NCI-H1417 treated with DMSO at 0.1 percent for 48 hours (cell line): ENCODE data around the gene CCDC81.
"Not testable (repeated sequence)": the region's sequence is repeated elsewhere in the genome, so short reads cannot be mapped to it uniquely, and the experiment has no call there.

Experiments used
- DNase-seq: peaks from one replicate; lab custom pipeline; 2025; lab: John Stamatoyannopoulos, UW

CCDC81 gene

GRCh38 chr11:86388198-86388597 is 13.5 kb downstream of the CCDC81 start:
- no peak for DNase-seq

- DNase-seq: no peak
Observed at GRCh38 chr11:86390487-86390886, 15.8 kb downstream of the CCDC81 start.

DNA sequence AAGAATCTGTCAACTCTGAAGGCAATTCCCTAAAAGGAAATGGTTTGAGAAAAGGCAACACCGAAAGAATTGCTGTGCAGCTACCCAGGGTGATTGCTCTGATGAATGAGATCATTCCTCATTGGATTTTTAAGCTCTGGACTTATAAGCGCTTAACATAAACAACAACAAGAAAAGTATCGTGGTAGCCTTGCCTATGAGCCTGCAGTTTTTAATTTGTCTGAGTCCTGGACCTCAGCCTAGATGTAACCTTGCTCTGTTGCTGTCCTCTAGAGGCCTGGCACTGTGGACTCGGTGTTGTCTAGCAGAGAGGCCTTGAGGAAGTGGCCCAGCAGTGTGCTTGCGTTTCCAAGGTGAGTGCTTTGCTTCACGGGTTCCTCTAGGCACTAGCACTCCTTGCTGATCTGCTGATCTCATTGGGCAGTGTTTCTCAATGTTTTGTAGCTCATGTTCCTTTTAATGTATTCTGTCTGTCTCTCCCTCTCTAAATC is 20.4 kb downstream of the CCDC81 start:
- no peak for DNase-seq

GRCh38 chr11:86396396-86396795 is 21.7 kb downstream of the CCDC81 start:
- no peak for DNase-seq

GRCh38 chr11:86397351-86397750 is 22.7 kb downstream of the CCDC81 start:
- no peak for DNase-seq

DNA sequence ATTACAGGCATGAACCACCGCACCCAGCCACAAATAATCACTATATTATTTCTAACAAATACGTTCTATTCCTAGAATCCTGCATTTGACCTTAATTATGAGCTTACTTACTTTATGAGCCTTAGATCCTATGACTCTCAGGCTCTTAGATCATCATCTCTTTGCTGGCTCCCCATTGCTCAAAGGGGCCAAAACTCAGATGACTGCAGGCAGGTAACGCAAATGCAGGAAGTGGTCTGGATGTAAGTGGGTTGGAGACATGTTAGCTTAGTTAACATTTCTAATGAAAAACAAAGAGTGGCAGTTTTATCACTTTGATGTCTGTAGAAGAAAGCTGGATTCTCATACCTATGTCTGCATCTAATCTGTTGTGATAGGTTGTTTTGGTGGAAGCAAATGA is 23.4 kb downstream of the CCDC81 start:
- no peak for DNase-seq

DNA sequence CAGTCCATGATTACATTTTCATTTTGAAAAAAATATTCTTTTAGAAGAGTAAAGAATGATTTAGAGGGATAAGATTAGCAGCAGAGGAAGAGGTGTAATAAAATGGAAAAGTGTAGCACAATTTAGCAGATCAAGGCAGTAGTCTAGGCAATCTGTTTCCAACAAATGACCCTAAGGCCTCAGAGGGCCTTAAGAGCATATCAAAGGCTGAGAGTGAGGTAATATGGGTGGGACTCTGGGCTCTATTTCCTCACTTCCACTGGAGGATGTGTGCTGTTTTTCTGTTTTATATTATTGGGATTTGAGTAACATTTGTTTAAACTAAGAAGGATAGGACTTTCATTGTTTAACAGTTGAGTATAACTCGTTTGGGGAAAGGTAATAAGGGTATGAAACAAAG is 28.8 kb downstream of the CCDC81 start:
- no peak for DNase-seq

DNA sequence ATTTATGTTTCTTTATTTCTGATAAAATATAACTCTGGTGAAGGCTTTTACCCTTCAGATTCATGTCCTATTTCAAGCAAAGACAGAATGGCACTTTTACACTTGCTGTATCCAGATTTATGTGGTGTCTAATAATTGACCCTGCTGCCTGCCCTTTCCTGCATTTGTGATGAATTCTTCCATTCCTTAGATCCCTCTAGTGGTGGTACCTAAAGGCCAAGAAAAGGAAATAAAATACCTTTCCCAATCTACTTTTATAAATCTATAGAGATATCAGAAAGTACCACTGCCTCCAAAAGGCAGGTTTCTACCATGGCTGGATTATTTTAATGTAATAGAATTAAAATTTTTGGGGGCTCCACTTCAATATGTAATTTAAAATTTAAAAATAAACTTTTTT is 34.2 kb downstream of the CCDC81 start:
- no peak for DNase-seq

DNA sequence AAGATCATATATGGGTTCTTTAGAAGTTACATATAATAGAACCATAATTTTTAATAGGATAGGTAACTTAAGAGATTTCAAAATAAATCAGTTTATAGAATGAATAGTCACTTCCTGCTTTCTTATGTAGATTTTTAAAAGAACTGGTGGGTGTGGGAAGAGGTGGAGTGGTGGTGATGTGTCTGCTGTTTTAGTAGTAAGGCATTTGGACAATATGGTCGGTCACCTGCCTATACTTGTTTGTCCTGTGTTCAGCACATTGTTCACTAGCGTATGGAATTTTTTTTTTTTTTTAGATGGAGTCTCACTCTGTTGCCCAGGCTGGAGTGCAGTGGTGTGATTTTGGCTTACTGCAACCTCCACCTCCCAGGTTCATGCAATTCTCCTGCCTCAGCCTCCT is 39.3 kb downstream of the CCDC81 start:
- no peak for DNase-seq

DNA sequence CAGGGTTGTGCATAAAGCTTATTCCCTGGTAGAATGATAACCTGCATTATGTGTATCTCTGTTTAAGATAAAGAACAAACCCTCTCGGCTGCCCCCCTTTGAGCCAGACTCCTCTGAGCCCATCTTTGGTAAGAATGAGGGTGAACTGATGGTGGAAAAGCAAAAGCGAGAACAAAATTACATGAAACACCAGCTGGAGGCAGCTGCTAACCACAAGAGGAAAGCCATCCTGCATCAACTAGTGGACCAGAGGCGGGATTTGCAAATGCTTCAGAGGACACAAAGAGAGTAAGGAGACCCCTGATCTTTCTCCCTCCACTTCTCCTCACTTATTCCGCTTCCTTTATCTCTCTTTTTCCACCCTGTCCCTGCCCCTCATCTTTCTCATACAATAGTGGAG is 40.3 kb downstream of the CCDC81 start:
- DNase-seq: no peak

DNA sequence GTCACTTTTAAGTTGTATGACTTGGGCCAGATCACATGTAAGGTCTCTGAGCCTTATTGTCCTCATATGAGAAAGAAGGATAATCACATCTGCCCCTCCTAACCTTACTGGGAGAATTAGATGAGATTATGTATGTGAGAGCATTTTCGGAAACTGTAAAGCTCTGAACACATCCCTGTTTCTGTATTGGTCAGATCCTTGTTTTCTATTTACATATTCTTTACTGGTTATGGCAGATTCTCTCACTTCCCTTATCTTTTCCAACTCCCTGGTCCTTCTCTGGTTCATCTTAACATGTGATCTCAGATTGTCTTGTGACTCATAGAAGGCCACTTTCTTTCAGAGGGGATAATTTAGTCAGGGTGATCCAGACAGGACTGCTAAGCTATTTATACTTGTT is 41.8 kb downstream of the CCDC81 start:
- no peak for DNase-seq

GRCh38 chr11:86416951-86417350 is 42.3 kb downstream of the CCDC81 start:
- DNase-seq: not testable (repeated sequence)

GRCh38 chr11:86418106-86418505 is 43.4 kb downstream of the CCDC81 start:
- no peak for DNase-seq

DNA sequence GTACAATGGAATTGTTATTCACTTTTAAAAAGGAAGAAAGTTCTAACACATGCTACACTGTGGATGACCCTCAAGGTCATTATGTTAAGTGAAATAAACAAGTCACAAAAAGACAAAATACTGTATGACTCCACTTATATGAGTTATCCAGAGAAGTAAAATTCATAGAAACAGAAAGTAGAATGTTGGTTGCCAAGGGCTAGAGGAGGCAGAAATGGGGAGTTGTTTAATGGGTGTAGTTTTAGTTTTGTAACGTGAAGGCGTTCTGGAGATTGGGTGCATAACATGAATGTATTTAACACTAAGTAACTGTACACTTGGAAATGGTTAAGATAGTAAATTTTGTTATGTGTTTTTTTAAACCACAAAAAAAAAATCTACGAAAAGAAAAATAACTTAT is 43.8 kb downstream of the CCDC81 start:
- no peak for DNase-seq

DNA sequence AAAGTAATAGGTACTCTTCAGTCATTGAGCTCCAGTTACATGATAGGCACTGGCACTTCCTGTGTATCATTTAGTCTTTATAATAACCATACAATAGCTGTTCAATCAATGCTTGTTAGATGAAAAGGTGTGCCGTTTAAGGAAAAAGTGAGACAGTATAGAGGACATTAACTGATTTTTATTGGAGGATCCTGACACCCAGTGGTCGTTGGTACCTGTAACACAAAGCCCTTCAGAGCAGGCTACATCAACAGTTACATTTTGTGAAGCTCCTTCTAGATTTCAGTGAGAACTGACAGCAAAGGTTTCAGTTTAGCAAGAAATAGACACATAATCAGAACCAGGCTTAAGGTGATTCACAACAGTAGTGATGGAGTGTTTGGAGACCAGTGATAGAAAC is 44.2 kb downstream of the CCDC81 start:
- DNase-seq: no peak

- no peak for DNase-seq
Observed at GRCh38 chr11:86421946-86422345, 47.3 kb downstream of the CCDC81 start.

DNA sequence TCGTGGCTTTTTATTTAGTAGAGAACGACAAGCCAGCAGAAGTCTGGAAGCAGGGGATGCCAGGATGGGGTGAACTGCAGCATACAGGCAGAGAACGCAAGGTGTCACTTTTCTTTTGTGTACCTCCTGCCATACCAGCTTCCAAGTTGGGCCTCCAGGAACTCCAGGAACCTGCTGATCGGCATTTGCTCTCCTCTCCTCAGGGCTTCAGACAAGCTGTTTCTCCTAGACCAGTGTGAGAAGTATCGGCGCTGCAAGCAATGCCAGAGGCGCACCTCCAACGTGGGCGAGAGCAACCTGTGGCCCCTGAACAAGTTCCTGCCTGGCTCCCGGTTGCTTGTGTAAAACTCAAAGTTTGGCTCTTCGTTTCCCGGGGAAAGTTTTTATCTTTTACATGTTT is 47.7 kb downstream of the CCDC81 start:
- DNase-seq: no peak

- DNase-seq: not testable (repeated sequence)
Observed at GRCh38 chr11:86423488-86423887, 48.8 kb downstream of the CCDC81 start.

GRCh38 chr11:86427441-86427840 is 52.8 kb downstream of the CCDC81 start:
- DNase-seq: no peak

DNA sequence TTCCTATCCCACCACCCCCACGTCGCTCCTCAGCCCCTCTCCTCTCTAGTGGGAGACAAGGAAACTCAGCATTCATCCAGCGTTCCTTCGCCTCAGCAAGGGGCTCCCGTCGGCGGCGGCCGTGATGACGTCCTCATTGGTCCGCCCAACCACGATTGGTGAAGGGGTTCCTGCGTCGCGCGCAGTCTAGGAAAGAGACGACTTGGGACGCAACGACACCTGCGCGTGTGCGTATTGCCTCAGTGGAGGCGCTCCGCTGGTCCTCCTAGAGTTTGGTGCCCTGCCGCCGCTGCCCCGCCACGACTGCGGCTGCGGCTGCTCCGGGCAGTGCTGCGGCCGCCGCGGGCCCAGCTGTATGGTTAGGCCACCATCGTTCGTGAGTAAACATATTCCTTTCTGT is 56.6 kb downstream of the CCDC81 start:
- DNase-seq: no peak

DNA sequence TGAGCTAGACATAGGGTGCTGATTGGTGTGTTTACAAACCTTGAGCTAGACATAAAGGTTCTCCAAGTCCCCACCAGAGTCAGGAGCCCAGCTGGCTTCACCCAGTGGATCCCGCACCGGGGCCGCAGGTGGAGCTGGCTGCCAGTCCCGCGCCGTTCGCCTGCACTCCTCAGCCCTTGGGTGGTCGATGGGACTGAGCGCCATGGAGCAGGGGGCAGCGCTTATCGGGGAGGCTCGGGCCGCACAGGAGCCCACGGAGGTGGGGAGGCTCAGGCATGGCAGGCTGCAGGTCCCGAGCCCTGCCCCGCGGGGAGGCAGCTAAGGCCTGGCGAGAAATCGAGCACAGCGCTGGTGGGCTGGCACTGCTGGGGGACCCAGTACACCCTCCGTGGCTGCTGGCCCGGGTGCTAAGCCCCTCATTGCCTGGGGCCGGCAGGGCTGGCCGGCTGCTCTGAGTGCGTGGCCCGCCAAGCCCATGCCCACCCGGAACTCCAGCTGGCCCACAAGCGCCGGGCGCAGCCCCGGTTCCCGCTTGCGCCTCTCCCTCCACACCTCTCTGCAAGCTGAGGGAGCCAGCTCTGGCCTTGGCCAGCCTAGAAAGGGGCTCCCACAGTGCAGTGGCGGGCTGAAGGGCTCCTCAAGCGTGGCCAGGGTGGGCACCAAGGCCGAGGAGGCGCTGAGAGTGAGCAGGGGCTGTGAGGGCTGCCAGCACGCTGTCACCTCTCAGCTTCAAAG is 58.8 kb downstream of the CCDC81 start:
- DNase-seq: not testable (repeated sequence)

DNA sequence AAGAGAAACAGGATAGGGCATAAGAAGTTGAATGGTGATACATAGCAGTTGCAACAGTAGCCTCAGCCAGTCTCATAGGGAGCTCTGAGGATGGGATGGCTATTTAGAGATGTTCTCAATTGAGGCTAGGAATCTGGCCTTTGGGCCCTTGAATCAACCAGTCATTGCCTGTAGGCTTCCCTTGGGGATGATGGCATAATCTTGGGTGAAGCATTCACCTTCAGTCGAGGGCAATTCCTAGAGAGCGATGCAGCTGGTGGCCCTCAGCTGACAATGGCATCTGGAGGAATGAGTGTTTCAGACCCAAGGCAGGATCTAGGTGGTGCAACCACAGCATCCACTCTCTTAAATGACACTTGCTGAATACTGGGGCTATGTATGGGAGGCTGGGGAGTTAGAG is 61.0 kb downstream of the CCDC81 start:
- no peak for DNase-seq

GRCh38 chr11:86438685-86439084 is 64.0 kb downstream of the CCDC81 start:
- DNase-seq: no peak

GRCh38 chr11:86440305-86440716 is 65.6 kb downstream of the CCDC81 start:
- DNase-seq: no peak
